Nephron (organoid): ENCODE measurements around the gene TLE3.

ENCODE experiments used
- H3K27ac Mint-ChIP-seq, 3 experiments: 2 replicates each; pipeline ENCODE4 v1.8.0; 2020; ENCODE audit warnings: mixed read lengths in 3 of 3, mild to moderate bottlenecking in 2 of 3, moderate library complexity in 1 of 3
- H3K27me3 Mint-ChIP-seq: 2 replicates; pipeline ENCODE4 v1.8.0; 2021; ENCODE audit warnings: low read depth, mild to moderate bottlenecking, moderate library complexity, mixed read lengths
- H3K36me3 Mint-ChIP-seq: 2 replicates; pipeline ENCODE4 v1.8.0; 2020; ENCODE audit warnings: low read depth, mixed read lengths
- H3K4me1 Mint-ChIP-seq: 2 replicates; pipeline ENCODE4 v1.8.0; 2020; ENCODE audit warnings: mixed read lengths
- H3K4me3 Mint-ChIP-seq, 3 experiments: 2 replicates each; pipeline ENCODE4 v1.8.0; 2020; ENCODE audit warnings: mild to moderate bottlenecking in 3 of 3, mixed read lengths in 3 of 3, moderate library complexity in 2 of 3
- H3K9me3 Mint-ChIP-seq: 2 replicates; pipeline ENCODE4 v1.8.0; 2020; ENCODE audit warnings: mixed read lengths
- CTCF ChIP-seq, 3 experiments: fragments of 200-600 bp; sonication (generic); IDR thresholded peaks; one replicate each; pipeline ENCODE4 v1.5.0; 2021; ENCODE audit warnings: antibody characterized with exemption in 3 of 3; ENCODE audit not compliant: unreplicated experiment in 3 of 3

TLE3 gene

GRCh38 chr15:70128414-70129140 lies 30.9 kb upstream of the TLE3 start:
- Mint-ChIP-seq H3K4me3 (no peak overlapping the region), H3K27ac (no peak overlapping the region), H3K36me3 (no peaks in the 10 kb centered on the region), H3K4me1 (peaks cover 36% of the 10 kb centered on the region), H3K9me3 (no peaks in the 10 kb centered on the region), H3K27me3 (peaks cover 33% of the 10 kb centered on the region)
- no peak for TF ChIP-seq CTCF (IDR thresholded peaks at IDR 0.05; ENCODE audit: unreplicated experiment in 3 of 3)

- Mint-ChIP-seq H3K4me3 (no peak overlapping the region), H3K9me3 (no peaks in the 10 kb centered on the region), H3K27ac (no peak overlapping the region), H3K27me3 (peaks cover 39% of the 10 kb centered on the region), H3K4me1 (peaks cover 30% of the 10 kb centered on the region), H3K36me3 (no peaks in the 10 kb centered on the region)
- no peak for TF ChIP-seq CTCF (IDR thresholded peaks at IDR 0.05; ENCODE audit: unreplicated experiment in 3 of 3)
Measured at GRCh38 chr15:70127770-70128413, 30.2 kb upstream of the TLE3 start.

- Mint-ChIP-seq H3K36me3 (no peaks in the 10 kb centered on the region), H3K27me3 (peaks cover 44% of the 10 kb centered on the region), H3K4me3 (no peak overlapping the region), H3K4me1 (peaks cover 32% of the 10 kb centered on the region), H3K9me3 (no peaks in the 10 kb centered on the region), H3K27ac (peak overlapping the region in 2 of 3 experiments; percentile 16 to 66)
- TF ChIP-seq CTCF (IDR thresholded peaks at IDR 0.05; ENCODE audit: unreplicated experiment in 3 of 3), result no peak
Measured at GRCh38 chr15:70127288-70127746, 29.6 kb upstream of the TLE3 start.

GRCh38 chr15:70126362-70126761 lies 28.6 kb upstream of the TLE3 start:
- Mint-ChIP-seq H3K36me3 (no peaks in the 10 kb centered on the region), H3K27ac (peak overlapping the region in 1 of 3 experiments; percentile 16), H3K9me3 (no peaks in the 10 kb centered on the region), H3K27me3 (peaks cover 51% of the 10 kb centered on the region), H3K4me1 (peaks cover 30% of the 10 kb centered on the region), H3K4me3 (no peak overlapping the region)
- no peak for TF ChIP-seq CTCF (IDR thresholded peaks at IDR 0.05; ENCODE audit: unreplicated experiment in 3 of 3)

- Mint-ChIP-seq H3K4me1 (peaks cover 34% of the 10 kb centered on the region), H3K4me3 (no peak overlapping the region)
- no peak for TF ChIP-seq CTCF (IDR thresholded peaks at IDR 0.05; ENCODE audit: unreplicated experiment in 3 of 3)
Measured at GRCh38 chr15:70125605-70126004, 27.9 kb upstream of the TLE3 start.

More at GRCh38 chr15:70125605-70126004, 27.9 kb upstream of the TLE3 start:
- H3K27ac Mint-ChIP-seq, result no peak overlapping the region
- peaks cover 54% of the 10 kb centered on the region for H3K27me3 Mint-ChIP-seq
- H3K9me3 Mint-ChIP-seq, result no peaks in the 10 kb centered on the region
- no peaks in the 10 kb centered on the region for H3K36me3 Mint-ChIP-seq
